ENCODE measurements around the gene LEFTY2. TPM values are rescaled to one million over a fixed set of nuclear protein-coding genes. Genes with fewer than 3 reads are reported as not detected.
"Not testable (repeated sequence)": the region's sequence is repeated elsewhere in the genome, so short reads cannot be mapped to it uniquely, and the experiment has no call there.

LEFTY2 gene
- total and polyA plus RNA-seq, 2 of the 4 experiments (the other 2 are of a cell fraction): not detected

- H4K91ac ChIP-seq (ENCODE audit: insufficient read depth, low read depth, low read length); H3K79me1 ChIP-seq (ENCODE audit: low read depth in 1 of 2, low read length in 2 of 2); H2BK120ac ChIP-seq (ENCODE audit: low read depth, low read length); POLR2A ChIA-PET (ENCODE audit: unreplicated experiment); H3K36me3 ChIP-seq (ENCODE audit: control insufficient read depth, insufficient read depth, low read length); H2BK20ac ChIP-seq (ENCODE audit: low read depth, low read length); H3K14ac ChIP-seq (replicated peaks; ENCODE audit: low read depth, low read length); H3K4me3 ChIP-seq (ENCODE audit: insufficient read depth, low read depth, low read length); H2BK15ac ChIP-seq (ENCODE audit: low read depth, low read length); H3K9me1 ChIP-seq (ENCODE audit: insufficient read depth, low read length); H3K27ac ChIP-seq (ENCODE audit: insufficient read depth, low read length); H3K9ac ChIP-seq (ENCODE audit: low read depth, low read length); H2BK5ac ChIP-seq (ENCODE audit: low read depth, low read length, poor library complexity, severe bottlenecking); ATAC-seq (ENCODE audit: low read depth); H3K9me3 ChIP-seq (ENCODE audit: control insufficient read depth, insufficient read depth, low read length); H2AFZ ChIP-seq (replicated peaks; ENCODE audit: low read length, poor library complexity); H4K20me1 ChIP-seq (ENCODE audit: insufficient read depth, low read length); H3K56ac ChIP-seq (ENCODE audit: extremely low read depth, insufficient read depth, low read length); H3K27me3 ChIP-seq (ENCODE audit: control insufficient read depth, insufficient read depth, low read length); H3K23ac ChIP-seq (ENCODE audit: low read depth, low read length); DNase-seq; H3K4me2 ChIP-seq (ENCODE audit: low read depth, low read length); H3K18ac ChIP-seq (ENCODE audit: low read depth, low read length); BruUV-seq (replicated peaks); H2AK5ac ChIP-seq (ENCODE audit: low read depth, low read length); H4K8ac ChIP-seq (ENCODE audit: low read depth in 2 of 2, low read length in 2 of 2); H3K4ac ChIP-seq (ENCODE audit: low read depth, low read length); H3K4me1 ChIP-seq (ENCODE audit: control insufficient read depth, insufficient read depth, low read length); H2AK9ac ChIP-seq (replicated peaks; ENCODE audit: low read depth, low read length, poor library complexity); H4K5ac ChIP-seq (ENCODE audit: low read depth, low read length): not testable (repeated sequence)
- no CpG with 5 or more reads among the region's 12 CpGs for WGBS, 2 experiments (ENCODE audit: extremely low coverage in 2 of 2, insufficient read length in 1 of 2)
- dilution Hi-C loops (cut with HindIII; ENCODE audit: low sequenced_read_pairs, unreplicated experiment) (loop anchor here (25.0 kb wide), 1 partner anchor 513 kb away; no protein-coding TSS in a partner anchor), in situ Hi-C loops (cut with MboI; ENCODE audit: low sequenced_read_pairs) (loop anchor here (10.0 kb wide), 1 partner anchor 660 kb away; no protein-coding TSS in a partner anchor), intact Hi-C loops (cut with micrococcal nuclease) (loop anchor here (2.0 to 10.0 kb wide), 5 partner anchors 53 to 1050 kb away; partner anchors contain the start of genes DNAH14, ENAH and PYCR2)
- CTCF ChIA-PET: interaction anchor here (0.9 to 1.7 kb wide), 4 partner anchors 14 to 657 kb away, joined by 3 to 10 read pairs (median 4); partner anchors contain the start of gene TMEM63A
Measured at GRCh38 chr1:225975146-225975545, 34.1 kb upstream of the LEFTY2 start.
